NCI-H128 (cell line): Measurements from ENCODE around the gene MGME1.
"Not testable (repeated sequence)": the region's sequence is repeated elsewhere in the genome, so short reads cannot be mapped to it uniquely, and the experiment has no call there.

ENCODE experiments used
- DNase-seq: peaks from one replicate; lab custom pipeline; 2025; ENCODE audit not compliant: unreplicated experiment; lab: John Stamatoyannopoulos, UW

The MGME1 gene

GRCh38 chr20:17959257-17959627 lies 9.6 kb upstream of the MGME1 start:
- no peak for DNase-seq

GRCh38 chr20:17960400-17960885 lies 8.4 kb upstream of the MGME1 start:
- not testable (repeated sequence) for DNase-seq

DNA sequence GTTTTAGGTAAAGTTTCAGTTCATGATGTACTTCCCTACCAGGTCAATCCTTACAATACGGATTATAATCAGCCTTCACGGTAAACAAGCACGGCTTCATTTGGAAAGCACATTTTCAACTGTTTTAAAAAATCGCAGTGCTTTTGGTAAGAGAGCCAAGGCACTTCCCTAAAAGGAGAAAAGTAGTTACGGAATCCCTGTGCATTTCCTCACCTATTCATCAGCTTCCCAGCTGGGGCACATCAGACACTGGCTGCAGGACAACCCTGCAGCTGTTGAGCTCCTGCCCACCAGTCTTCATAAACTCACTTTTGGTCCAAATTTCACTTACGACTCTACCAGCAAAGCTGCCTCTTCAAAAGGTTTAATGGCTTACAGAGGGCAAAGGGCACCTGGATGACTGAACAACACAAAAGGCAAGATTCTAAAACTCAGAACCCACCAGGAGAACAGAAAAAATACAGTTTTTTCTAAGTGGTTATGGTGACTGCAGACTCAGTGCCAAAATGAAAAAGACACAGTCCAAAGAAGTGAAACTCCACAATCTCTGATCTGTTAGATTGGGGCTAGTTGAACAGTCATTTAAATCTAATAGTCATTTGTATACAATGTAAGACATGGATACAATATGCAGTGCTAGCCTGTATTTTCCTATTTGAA lies 7.8 kb upstream of the MGME1 start:
- DNase-seq, result no peak

- DNase-seq, result no peak
Observed at GRCh38 chr20:17961587-17961940, 7.3 kb upstream of the MGME1 start.

GRCh38 chr20:17963114-17963897 lies 5.5 kb upstream of the MGME1 start:
- DNase-seq, result no peak

GRCh38 chr20:17964073-17964472 lies 4.7 kb upstream of the MGME1 start:
- DNase-seq, result no peak

DNA sequence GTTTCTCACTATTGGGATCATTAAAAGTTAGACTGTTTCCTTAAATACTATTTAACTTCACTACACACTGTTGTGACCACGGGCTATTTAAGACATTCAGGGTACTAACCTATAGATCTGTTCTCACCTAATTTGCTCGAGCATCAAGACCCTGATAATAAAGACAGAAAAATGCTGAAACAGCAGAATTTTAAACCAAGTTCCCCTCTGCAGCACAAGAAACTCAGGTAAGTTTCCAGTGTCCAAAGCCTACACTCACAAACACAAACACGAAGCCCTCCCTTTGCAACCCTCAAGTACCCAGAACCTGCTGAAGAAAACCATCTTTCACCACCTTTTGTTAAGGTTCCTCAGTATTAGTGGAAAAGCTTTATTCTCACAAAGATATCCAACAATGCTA lies 4.2 kb upstream of the MGME1 start:
- no peak for DNase-seq

GRCh38 chr20:17965042-17965697 lies 3.6 kb upstream of the MGME1 start:
- DNase-seq, result no peak

- no peak for DNase-seq
Observed at GRCh38 chr20:17966432-17967310, 2.1 kb upstream of the MGME1 start.

- no peak for DNase-seq
Observed at GRCh38 chr20:17967521-17968365, 1.1 kb upstream of the MGME1 start.

DNA sequence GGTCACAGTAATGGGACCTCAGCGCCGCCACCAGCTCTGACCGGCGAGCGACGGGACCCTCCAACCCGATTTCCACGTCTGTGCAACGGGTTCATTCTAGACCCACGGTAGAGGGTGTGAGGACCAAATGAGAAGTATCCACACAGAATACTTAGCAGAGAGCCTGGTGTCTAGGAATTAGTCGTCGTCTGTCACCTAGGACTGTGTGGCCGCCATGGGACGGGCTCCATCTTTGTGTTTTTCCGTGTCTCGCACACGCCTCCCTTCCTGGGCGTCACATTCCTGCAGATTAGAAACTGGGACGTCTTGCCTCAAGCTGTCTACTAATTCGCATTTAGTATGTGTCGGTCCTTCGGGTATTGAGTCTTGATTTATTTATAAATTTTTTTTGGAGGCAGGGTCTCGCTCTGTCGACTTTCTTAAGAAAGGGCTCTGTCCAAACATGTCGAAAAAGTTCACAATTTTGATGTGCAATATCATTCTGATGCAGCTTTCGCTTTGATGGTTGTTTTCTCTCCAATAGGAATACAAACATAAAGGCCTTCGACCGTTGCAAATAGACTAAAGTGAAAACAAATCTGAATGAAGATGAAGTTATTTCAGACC lies 563 bp downstream of the MGME1 start:
- DNase-seq, result no peak

GRCh38 chr20:17969884-17970409 lies 1.1 kb downstream of the MGME1 start:
- no peak for DNase-seq

DNA sequence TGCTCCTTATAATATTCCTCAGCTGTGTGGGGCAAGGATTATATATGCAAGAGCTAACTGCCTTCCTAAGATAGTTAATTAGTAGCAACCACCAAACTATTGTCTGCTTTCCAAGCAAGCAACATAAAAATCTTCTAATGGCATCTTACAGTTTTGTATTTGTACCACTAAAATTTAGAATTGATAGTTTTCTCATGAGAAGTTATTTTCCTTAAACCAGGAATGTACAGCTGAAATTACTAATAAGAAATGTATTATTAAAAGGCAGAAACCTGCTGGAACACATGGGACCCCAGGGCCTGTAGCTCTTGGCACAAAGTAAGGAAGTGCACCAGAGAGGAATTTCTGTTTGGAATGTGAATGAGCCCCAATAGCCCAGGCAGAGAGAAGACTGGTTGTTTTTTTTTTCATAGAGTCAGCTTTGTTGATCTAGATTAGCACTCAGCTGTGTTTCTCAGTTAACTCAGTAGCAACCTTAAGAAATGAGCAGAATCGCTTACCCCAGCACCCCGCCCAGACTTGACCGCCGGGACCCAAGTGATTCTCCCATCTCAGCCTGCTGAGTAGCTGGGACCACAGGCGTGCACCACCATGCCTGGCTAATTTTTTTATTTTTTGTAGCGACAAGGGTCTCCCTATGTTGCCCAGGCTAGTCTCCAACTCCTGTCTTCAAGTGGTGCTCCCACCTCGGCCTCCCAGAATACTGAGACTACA lies 2.6 kb downstream of the MGME1 start:
- no peak for DNase-seq

GRCh38 chr20:17972121-17972520 lies 3.3 kb downstream of the MGME1 start:
- no peak for DNase-seq

DNA sequence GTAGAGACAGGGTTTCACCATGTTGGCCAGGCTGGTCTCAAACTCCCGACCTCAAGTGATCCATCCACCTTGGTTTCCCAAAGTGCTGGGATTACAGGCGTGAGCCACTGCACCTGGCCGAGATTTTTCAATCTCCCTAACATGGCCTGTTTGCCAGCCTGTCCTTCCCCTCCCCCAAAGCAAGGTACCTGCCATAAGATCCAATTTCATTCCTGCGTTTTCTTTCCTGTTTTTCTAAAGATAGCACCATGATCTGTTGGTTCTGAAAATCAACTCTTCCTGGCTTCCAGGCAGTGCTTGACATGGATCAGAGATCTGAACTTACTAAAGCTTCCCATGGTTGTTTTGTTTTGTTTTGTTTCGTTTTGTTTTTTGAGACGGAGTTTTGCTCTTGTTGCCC lies 7.5 kb downstream of the MGME1 start:
- DNase-seq, result no peak

GRCh38 chr20:17985388-17986018 lies 16.7 kb downstream of the MGME1 start:
- DNase-seq, result no peak

DNA sequence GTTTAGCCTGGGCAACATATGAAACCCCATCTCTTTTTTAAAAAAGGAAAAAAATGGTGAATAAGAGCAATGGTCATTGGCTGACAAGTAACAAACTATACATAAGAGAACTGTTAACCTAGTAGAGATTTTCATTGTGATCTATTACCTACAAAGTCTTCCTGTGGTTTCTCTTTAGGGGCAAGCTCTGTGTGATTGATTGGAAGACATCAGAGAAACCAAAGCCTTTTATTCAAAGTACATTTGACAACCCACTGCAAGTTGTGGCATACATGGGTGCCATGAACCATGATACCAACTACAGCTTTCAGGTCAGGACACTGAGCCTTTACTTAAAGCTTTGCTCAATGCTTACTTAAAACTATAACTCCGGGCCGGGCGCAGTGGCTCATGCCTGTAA lies 19.2 kb downstream of the MGME1 start:
- no peak for DNase-seq

- DNase-seq, result no peak
Observed at GRCh38 chr20:17990278-17990972, 21.6 kb downstream of the MGME1 start.
